ENCODE measurements around the gene ADAMTS8. TPM values are rescaled to one million over a fixed set of nuclear protein-coding genes. Genes with fewer than 3 reads are reported as not detected.

ADAMTS8 gene
- total and polyA plus RNA-seq, 10 donors = 0.30 to 2.5 (median 0.73) TPM; not detected in 1

- H3K27me3 ChIP-seq (replicated peaks in 1 of 7) = peaks cover 0 to 44% (median 0%) of the 10 kb centered on the region in 7 donors
- WGBS, 5 donors = 50 to 73% (median 61%) methylated on average over 11 to 12 of the region's 12 CpGs
- TF ChIP-seq POLR2AphosphoS5 (IDR thresholded peaks at IDR 0.05) (peak; percentile 39 to 47 (median 40)), POLR2A (IDR thresholded peaks at IDR 0.05) (no peak)
- TF ChIP-seq, protein P1, sequence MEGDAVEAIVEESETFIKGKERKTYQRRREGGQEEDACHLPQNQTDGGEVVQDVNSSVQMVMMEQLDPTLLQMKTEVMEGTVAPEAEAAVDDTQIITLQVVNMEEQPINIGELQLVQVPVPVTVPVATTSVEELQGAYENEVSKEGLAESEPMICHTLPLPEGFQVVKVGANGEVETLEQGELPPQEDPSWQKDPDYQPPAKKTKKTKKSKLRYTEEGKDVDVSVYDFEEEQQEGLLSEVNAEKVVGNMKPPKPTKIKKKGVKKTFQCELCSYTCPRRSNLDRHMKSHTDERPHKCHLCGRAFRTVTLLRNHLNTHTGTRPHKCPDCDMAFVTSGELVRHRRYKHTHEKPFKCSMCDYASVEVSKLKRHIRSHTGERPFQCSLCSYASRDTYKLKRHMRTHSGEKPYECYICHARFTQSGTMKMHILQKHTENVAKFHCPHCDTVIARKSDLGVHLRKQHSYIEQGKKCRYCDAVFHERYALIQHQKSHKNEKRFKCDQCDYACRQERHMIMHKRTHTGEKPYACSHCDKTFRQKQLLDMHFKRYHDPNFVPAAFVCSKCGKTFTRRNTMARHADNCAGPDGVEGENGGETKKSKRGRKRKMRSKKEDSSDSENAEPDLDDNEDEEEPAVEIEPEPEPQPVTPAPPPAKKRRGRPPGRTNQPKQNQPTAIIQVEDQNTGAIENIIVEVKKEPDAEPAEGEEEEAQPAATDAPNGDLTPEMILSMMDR (IDR thresholded peaks at IDR 0.05 in 8 of 11, conservative IDR thresholded peaks at IDR 0.05 in 3 of 11) = no peak
- intact Hi-C loops (cut with DNase I; ENCODE audit: low total_unique reads) = no loop called here
- H3K27ac ChIP-seq = no peak overlapping the region
- H3K9me3 ChIP-seq = no peaks in the 10 kb centered on the region
- no peak overlapping the region for H3K4me3 ChIP-seq
- DNase-seq = no peak
- no peaks in the 10 kb centered on the region for H3K36me3 ChIP-seq
- no peaks in the 10 kb centered on the region for H3K4me1 ChIP-seq
Measured at GRCh38 chr11:130418756-130419155, 9.7 kb downstream of the ADAMTS8 start.

GRCh38 chr11:130418210-130418609 is 10.2 kb downstream of the ADAMTS8 start:
- DNase-seq = no peak
- H3K27me3 ChIP-seq (replicated peaks in 1 of 7) = peaks cover 0 to 39% (median 0%) of the 10 kb centered on the region in 7 donors
- H3K4me1 ChIP-seq = no peaks in the 10 kb centered on the region
- H3K4me3 ChIP-seq = no peak overlapping the region
- intact Hi-C loops (cut with DNase I; ENCODE audit: low total_unique reads) = no loop called here
- no peaks in the 10 kb centered on the region for H3K9me3 ChIP-seq
- H3K36me3 ChIP-seq = no peaks in the 10 kb centered on the region
- no peak overlapping the region for H3K27ac ChIP-seq
- 79 to 97% (median 94%) methylated on average over 5 of the region's 5 CpGs for WGBS, 5 donors
- TF ChIP-seq, protein P1 (IDR thresholded peaks at IDR 0.05 in 8 of 11, conservative IDR thresholded peaks at IDR 0.05 in 3 of 11) = no peak
- TF ChIP-seq POLR2AphosphoS5 (IDR thresholded peaks at IDR 0.05) = no peak
- TF ChIP-seq POLR2A (IDR thresholded peaks at IDR 0.05) = no peak

GRCh38 chr11:130416906-130417305 is 11.5 kb downstream of the ADAMTS8 start:
- intact Hi-C loops (cut with DNase I; ENCODE audit: low total_unique reads) = no loop called here
- Histone ChIP-seq H3K27ac (no peak overlapping the region), H3K4me3 (no peak overlapping the region), H3K4me1 (no peaks in the 10 kb centered on the region), H3K27me3 (replicated peaks in 1 of 7) (peaks cover 0 to 30% (median 0%) of the 10 kb centered on the region in 7 donors), H3K36me3 (no peaks in the 10 kb centered on the region), H3K9me3 (no peaks in the 10 kb centered on the region)
- WGBS, 5 donors = 91 to 96% (median 93%) methylated on average over 7 to 11 of the region's 11 CpGs
- TF ChIP-seq POLR2AphosphoS5 (IDR thresholded peaks at IDR 0.05) (no peak), POLR2A (IDR thresholded peaks at IDR 0.05) (no peak)
- TF ChIP-seq, protein P1 (IDR thresholded peaks at IDR 0.05 in 8 of 11, conservative IDR thresholded peaks at IDR 0.05 in 3 of 11) = no peak
- DNase-seq = no peak

- Histone ChIP-seq H3K9me3 (no peaks in the 10 kb centered on the region), H3K27ac (no peak overlapping the region), H3K4me1 (no peaks in the 10 kb centered on the region), H3K36me3 (no peaks in the 10 kb centered on the region), H3K4me3 (no peak overlapping the region), H3K27me3 (replicated peaks in 1 of 7) (peaks cover 0 to 26% (median 0%) of the 10 kb centered on the region in 7 donors)
- no peak for DNase-seq
- 74 to 89% (median 84%) methylated on average over 10 to 12 of the region's 12 CpGs for WGBS, 5 donors
- TF ChIP-seq, protein P1 (IDR thresholded peaks at IDR 0.05 in 8 of 11, conservative IDR thresholded peaks at IDR 0.05 in 3 of 11) = no peak
- TF ChIP-seq POLR2AphosphoS5 (IDR thresholded peaks at IDR 0.05) (no peak), POLR2A (IDR thresholded peaks at IDR 0.05) (no peak)
- intact Hi-C loops (cut with DNase I; ENCODE audit: low total_unique reads) = no loop called here
Measured at GRCh38 chr11:130416530-130416882, 11.9 kb downstream of the ADAMTS8 start.

Data from spleen (tissue), 11 donors.